Activated naive CD8-positive, alpha-beta T cell treated with anti-CD3 and anti-CD28 coated beads, Interleukin-2, amount 10 ng/mL, durations not matched to agents 7 days and 5 days (primary cell): ENCODE measurements around the gene NXPH4. TPM values are rescaled to one million over a fixed set of nuclear protein-coding genes. Genes with fewer than 3 reads are reported as not detected.

Experiments used
- ATAC-seq: fragments of 150-1000 bp; cut with Tn5 transposase; one replicate; pipeline ENCODE4 v1.10.0; 2021; ENCODE audit warnings: low read depth, moderate library complexity
- POLR2A ChIA-PET: fragments of 350-600 bp; sonication (Branson Sonifier 250); formaldehyde crosslinking; loops from one replicate; lab custom pipeline; 2021; ENCODE audit warnings: antibody characterized with exemption; lab: Charles Lee
- DNase-seq: peaks from one replicate; pipeline ENCODE4 v3.0.0; 2021
- H3K27ac Mint-ChIP-seq: one replicate; pipeline ENCODE4 v1.8.0; 2022; ENCODE audit warnings: mild to moderate bottlenecking, mixed read lengths
- H3K27me3 Mint-ChIP-seq: one replicate; pipeline ENCODE4 v1.8.0; 2022; ENCODE audit warnings: mild to moderate bottlenecking, moderate library complexity, mixed read lengths
- H3K36me3 Mint-ChIP-seq: one replicate; pipeline ENCODE4 v1.8.0; 2021; ENCODE audit warnings: mild to moderate bottlenecking, mixed read lengths
- H3K4me1 Mint-ChIP-seq: one replicate; pipeline ENCODE4 v1.8.0; 2021; ENCODE audit warnings: mixed read lengths
- H3K4me3 Mint-ChIP-seq: one replicate; pipeline ENCODE4 v1.8.0; 2022; ENCODE audit warnings: mild to moderate bottlenecking, moderate library complexity, mixed read lengths
- H3K9me3 Mint-ChIP-seq: one replicate; pipeline ENCODE4 v1.8.0; 2021; ENCODE audit warnings: mixed read lengths
- total RNA-seq, 2 experiments: library from RNA; stranded (reverse); gene quantifications; one replicate each; pipeline ENCODE4 v1.2.3, GENCODE V29; 2021

NXPH4 gene
- total RNA-seq, 2 experiments from 2014 or later = 1.7 to 2.4 TPM

DNA sequence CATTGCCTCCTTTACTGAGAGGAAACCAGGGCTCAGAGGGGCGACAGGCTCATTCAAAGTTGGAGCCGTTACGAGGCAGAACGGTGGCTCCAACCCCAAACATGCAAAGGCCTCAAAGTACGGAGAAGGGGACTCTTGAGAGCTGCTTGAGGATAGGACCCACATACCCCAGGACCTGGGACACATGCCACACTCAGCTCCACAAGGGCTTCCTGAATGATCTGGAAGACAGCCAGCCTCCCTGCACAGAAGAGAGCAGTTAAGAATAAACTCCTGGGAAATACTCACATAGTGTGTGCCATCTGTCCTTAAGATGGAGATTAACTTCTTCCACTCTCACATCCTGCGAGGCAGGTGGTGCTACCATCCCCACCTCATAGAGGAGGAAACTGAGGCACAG is 26.6 kb upstream of the NXPH4 start:
- Mint-ChIP-seq H3K36me3 (no peaks in the 10 kb centered on the region), H3K4me3 (no peak overlapping the region), H3K9me3 (no peaks in the 10 kb centered on the region), H3K27me3 (no peaks in the 10 kb centered on the region), H3K4me1 (no peaks in the 10 kb centered on the region), H3K27ac (no peak overlapping the region)
- POLR2A ChIA-PET = no interaction called here
- DNase-seq (no peak), ATAC-seq (no peak)

GRCh38 chr12:57190821-57191220 is 25.8 kb upstream of the NXPH4 start:
- no peak for ATAC-seq
- no peak overlapping the region for H3K4me3 Mint-ChIP-seq
- H3K4me1 Mint-ChIP-seq = no peaks in the 10 kb centered on the region
- no peaks in the 10 kb centered on the region for H3K27me3 Mint-ChIP-seq
- H3K9me3 Mint-ChIP-seq = no peaks in the 10 kb centered on the region
- no peak overlapping the region for H3K27ac Mint-ChIP-seq
- no peaks in the 10 kb centered on the region for H3K36me3 Mint-ChIP-seq
- POLR2A ChIA-PET = no interaction called here
- DNase-seq = no peak

- no peaks in the 10 kb centered on the region for H3K36me3 Mint-ChIP-seq
- DNase-seq (no peak), ATAC-seq (no peak)
- no peaks in the 10 kb centered on the region for H3K4me1 Mint-ChIP-seq
- no peaks in the 10 kb centered on the region for H3K27me3 Mint-ChIP-seq
- no peak overlapping the region for H3K4me3 Mint-ChIP-seq
- H3K27ac Mint-ChIP-seq = no peak overlapping the region
- POLR2A ChIA-PET = no interaction called here
- no peaks in the 10 kb centered on the region for H3K9me3 Mint-ChIP-seq
These were observed 25.2 kb upstream of the NXPH4 start for GRCh38 chr12:57191410-57191809.

DNA sequence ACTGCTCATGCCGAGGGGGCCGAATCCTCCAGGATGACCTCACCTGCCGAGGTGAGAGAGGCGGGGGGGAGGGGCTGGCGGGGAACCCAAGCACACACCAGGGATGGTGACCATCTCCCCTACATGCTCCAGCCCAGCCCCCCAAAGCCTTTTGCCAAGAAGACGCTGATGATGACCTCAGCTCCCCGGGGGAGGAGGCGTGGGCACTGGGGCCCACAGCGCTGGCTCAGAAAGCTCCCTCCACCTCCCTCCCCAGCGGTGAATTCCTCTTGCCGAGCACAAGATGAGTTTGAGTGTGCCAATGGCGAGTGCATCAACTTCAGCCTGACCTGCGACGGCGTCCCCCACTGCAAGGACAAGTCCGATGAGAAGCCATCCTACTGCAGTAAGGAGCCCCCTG is 23.7 kb upstream of the NXPH4 start:
- Mint-ChIP-seq H3K4me1 (no peaks in the 10 kb centered on the region), H3K4me3 (no peak overlapping the region), H3K9me3 (no peaks in the 10 kb centered on the region), H3K27ac (no peak overlapping the region), H3K36me3 (no peaks in the 10 kb centered on the region), H3K27me3 (no peaks in the 10 kb centered on the region)
- POLR2A ChIA-PET = no interaction called here
- ATAC-seq (no peak), DNase-seq (no peak)

GRCh38 chr12:57193706-57194245 is 22.8 kb upstream of the NXPH4 start:
- Mint-ChIP-seq H3K27me3 (no peaks in the 10 kb centered on the region), H3K4me1 (no peaks in the 10 kb centered on the region), H3K36me3 (no peaks in the 10 kb centered on the region), H3K27ac (no peak overlapping the region), H3K9me3 (no peaks in the 10 kb centered on the region), H3K4me3 (no peak overlapping the region)
- ATAC-seq = no peak
- POLR2A ChIA-PET = no interaction called here
- DNase-seq = no peak

DNA sequence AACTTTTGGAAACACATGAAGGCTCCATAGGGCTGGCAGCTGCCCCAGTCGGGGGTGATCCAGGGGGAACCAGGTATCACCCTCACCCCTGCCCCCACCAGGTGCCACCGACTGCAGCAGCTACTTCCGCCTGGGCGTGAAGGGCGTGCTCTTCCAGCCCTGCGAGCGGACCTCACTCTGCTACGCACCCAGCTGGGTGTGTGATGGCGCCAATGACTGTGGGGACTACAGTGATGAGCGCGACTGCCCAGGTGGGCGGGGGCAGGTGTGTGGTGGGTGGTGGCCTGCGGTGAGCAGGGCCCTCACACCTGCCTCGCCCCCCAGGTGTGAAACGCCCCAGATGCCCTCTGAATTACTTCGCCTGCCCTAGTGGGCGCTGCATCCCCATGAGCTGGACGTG is 22.3 kb upstream of the NXPH4 start:
- no peaks in the 10 kb centered on the region for H3K36me3 Mint-ChIP-seq
- no peaks in the 10 kb centered on the region for H3K9me3 Mint-ChIP-seq
- DNase-seq (no peak), ATAC-seq (no peak)
- H3K27me3 Mint-ChIP-seq = no peaks in the 10 kb centered on the region
- H3K4me3 Mint-ChIP-seq = no peak overlapping the region
- POLR2A ChIA-PET = no interaction called here
- H3K4me1 Mint-ChIP-seq = no peaks in the 10 kb centered on the region
- no peak overlapping the region for H3K27ac Mint-ChIP-seq

DNA sequence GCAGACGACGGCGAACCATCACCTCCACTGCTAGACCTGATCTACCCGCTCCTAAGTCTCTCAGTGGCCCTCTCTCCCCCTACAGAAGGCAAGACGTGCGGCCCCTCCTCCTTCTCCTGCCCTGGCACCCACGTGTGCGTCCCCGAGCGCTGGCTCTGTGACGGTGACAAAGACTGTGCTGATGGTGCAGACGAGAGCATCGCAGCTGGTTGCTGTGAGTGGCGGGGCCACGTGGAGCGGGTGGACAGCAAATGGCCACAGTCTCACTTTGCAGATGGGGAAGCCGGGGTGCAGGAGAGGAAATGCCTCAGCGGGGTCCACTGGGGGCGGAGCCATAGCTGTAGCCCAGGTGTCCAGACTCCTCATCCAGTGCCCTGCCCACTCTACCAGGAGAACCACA is 21.4 kb upstream of the NXPH4 start:
- POLR2A ChIA-PET = no interaction called here
- Mint-ChIP-seq H3K36me3 (no peaks in the 10 kb centered on the region), H3K27ac (no peak overlapping the region), H3K27me3 (no peaks in the 10 kb centered on the region), H3K9me3 (no peaks in the 10 kb centered on the region), H3K4me3 (no peak overlapping the region), H3K4me1 (no peaks in the 10 kb centered on the region)
- no peak for ATAC-seq
- DNase-seq = no peak

DNA sequence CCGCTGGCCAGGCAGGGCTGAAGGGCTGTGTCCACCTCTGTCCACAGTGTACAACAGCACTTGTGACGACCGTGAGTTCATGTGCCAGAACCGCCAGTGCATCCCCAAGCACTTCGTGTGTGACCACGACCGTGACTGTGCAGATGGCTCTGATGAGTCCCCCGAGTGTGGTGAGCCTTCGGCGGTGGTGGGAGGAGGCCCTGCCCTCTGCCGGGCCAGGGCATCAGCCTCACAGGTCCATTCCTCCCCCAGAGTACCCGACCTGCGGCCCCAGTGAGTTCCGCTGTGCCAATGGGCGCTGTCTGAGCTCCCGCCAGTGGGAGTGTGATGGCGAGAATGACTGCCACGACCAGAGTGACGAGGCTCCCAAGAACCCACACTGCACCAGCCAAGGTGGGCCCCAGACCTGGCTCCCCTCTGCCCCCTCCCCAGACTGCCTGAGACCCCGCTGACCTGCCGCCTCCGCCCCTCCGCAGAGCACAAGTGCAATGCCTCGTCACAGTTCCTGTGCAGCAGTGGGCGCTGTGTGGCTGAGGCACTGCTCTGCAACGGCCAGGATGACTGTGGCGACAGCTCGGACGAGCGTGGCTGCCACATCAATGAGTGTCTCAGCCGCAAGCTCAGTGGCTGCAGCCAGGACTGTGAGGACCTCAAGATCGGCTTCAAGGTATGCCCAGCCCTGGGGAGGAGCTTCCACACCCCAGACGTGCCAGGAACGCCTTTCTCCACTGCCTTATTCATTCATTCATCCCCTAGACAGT is 20.8 kb upstream of the NXPH4 start:
- Mint-ChIP-seq H3K27ac (no peak overlapping the region), H3K9me3 (no peaks in the 10 kb centered on the region), H3K36me3 (no peaks in the 10 kb centered on the region), H3K4me3 (no peak overlapping the region), H3K27me3 (no peaks in the 10 kb centered on the region), H3K4me1 (no peaks in the 10 kb centered on the region)
- DNase-seq = no peak
- ATAC-seq = no peak
- POLR2A ChIA-PET = no interaction called here

DNA sequence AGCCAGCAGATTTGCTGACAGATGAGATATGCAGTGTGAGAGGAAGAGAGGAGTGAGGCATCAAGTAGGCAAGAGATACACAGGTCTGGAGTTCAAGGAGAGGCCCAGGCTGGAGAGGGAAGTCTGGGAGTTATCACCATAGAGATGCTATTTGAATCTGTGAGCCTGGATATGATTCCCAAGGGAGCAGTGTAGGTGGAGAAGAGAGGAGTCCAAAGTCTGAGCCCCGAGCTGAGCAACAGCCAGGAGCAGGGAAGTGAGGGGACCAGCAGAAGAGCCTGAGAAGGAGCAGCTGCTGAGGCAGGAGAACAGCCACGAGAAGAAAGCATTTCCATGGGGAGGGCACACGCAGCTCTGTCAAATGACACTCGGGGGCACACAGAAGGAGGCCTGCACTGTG is 20.2 kb upstream of the NXPH4 start:
- Mint-ChIP-seq H3K27ac (no peak overlapping the region), H3K9me3 (no peaks in the 10 kb centered on the region), H3K27me3 (no peaks in the 10 kb centered on the region), H3K4me1 (no peaks in the 10 kb centered on the region), H3K36me3 (no peaks in the 10 kb centered on the region), H3K4me3 (no peak overlapping the region)
- ATAC-seq (no peak), DNase-seq (no peak)
- POLR2A ChIA-PET = no interaction called here

- H3K27ac Mint-ChIP-seq = no peak overlapping the region
- H3K4me1 Mint-ChIP-seq = no peaks in the 10 kb centered on the region
- no peaks in the 10 kb centered on the region for H3K27me3 Mint-ChIP-seq
- no peak for DNase-seq
- no peaks in the 10 kb centered on the region for H3K36me3 Mint-ChIP-seq
- POLR2A ChIA-PET = no interaction called here
- H3K9me3 Mint-ChIP-seq = no peaks in the 10 kb centered on the region
- no peak overlapping the region for H3K4me3 Mint-ChIP-seq
- no peak for ATAC-seq
These were observed 19.6 kb upstream of the NXPH4 start for GRCh38 chr12:57196956-57197355.

GRCh38 chr12:57198329-57198728 is 18.3 kb upstream of the NXPH4 start:
- H3K4me3 Mint-ChIP-seq = no peak overlapping the region
- DNase-seq (no peak), ATAC-seq (no peak)
- no peaks in the 10 kb centered on the region for H3K36me3 Mint-ChIP-seq
- H3K27ac Mint-ChIP-seq = peak overlapping the region; percentile 64
- no peaks in the 10 kb centered on the region for H3K9me3 Mint-ChIP-seq
- H3K4me1 Mint-ChIP-seq = no peaks in the 10 kb centered on the region
- POLR2A ChIA-PET = no interaction called here
- no peaks in the 10 kb centered on the region for H3K27me3 Mint-ChIP-seq

DNA sequence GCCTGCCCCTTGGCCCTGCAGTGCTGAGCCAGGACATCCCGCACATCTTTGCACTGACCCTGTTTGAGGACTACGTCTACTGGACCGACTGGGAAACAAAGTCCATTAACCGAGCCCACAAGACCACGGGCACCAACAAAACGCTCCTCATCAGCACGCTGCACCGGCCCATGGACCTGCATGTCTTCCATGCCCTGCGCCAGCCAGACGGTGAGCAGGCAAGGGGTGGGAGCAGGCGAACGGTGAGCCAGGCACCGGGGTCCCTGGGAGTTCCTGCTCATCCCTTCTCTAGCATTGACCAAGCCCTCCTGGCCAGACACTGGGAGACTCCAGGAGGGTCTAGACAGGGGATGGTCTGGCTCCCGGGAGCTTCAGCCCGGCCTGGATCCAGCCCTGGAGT is 17.4 kb upstream of the NXPH4 start:
- H3K36me3 Mint-ChIP-seq = no peaks in the 10 kb centered on the region
- ATAC-seq (no peak), DNase-seq (no peak)
- H3K27me3 Mint-ChIP-seq = no peaks in the 10 kb centered on the region
- no peak overlapping the region for H3K4me3 Mint-ChIP-seq
- no peak overlapping the region for H3K27ac Mint-ChIP-seq
- no peaks in the 10 kb centered on the region for H3K4me1 Mint-ChIP-seq
- POLR2A ChIA-PET = no interaction called here
- H3K9me3 Mint-ChIP-seq = no peaks in the 10 kb centered on the region

- DNase-seq = no peak
These were observed 16.1 kb upstream of the NXPH4 start for GRCh38 chr12:57200497-57200896.

DNA sequence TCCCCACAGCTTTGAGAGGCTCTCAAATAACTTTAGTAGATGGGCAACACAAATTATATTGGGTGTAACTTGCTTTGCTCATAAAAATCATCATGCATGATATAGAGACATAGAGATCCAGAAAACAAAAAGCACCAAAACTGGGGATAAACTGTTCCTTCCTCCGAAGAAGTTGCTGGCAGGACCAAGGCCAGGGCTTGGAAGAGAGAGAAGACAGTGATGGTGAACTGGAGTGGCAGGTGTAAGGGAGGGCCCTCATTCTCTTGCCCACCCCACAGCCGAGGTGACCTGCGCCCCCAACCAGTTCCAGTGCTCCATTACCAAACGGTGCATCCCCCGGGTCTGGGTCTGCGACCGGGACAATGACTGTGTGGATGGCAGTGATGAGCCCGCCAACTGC is 15.4 kb upstream of the NXPH4 start:
- ATAC-seq (no peak), DNase-seq (no peak)
- no peaks in the 10 kb centered on the region for H3K27me3 Mint-ChIP-seq
- no peak overlapping the region for H3K4me3 Mint-ChIP-seq
- H3K4me1 Mint-ChIP-seq = no peaks in the 10 kb centered on the region
- H3K9me3 Mint-ChIP-seq = no peaks in the 10 kb centered on the region
- POLR2A ChIA-PET = no interaction called here
- H3K27ac Mint-ChIP-seq = no peak overlapping the region
- no peaks in the 10 kb centered on the region for H3K36me3 Mint-ChIP-seq

More at GRCh38 chr12:57200497-57200896, 16.1 kb upstream of the NXPH4 start:
- POLR2A ChIA-PET = no interaction called here
- no peaks in the 10 kb centered on the region for H3K9me3 Mint-ChIP-seq
- ATAC-seq = no peak
- H3K27ac Mint-ChIP-seq = no peak overlapping the region
- no peaks in the 10 kb centered on the region for H3K27me3 Mint-ChIP-seq
- no peaks in the 10 kb centered on the region for H3K36me3 Mint-ChIP-seq
- no peaks in the 10 kb centered on the region for H3K4me1 Mint-ChIP-seq
- no peak overlapping the region for H3K4me3 Mint-ChIP-seq
